Activated CD8-positive, alpha-beta memory T cell treated with anti-CD3 and anti-CD28 coated beads for 4 hours (primary cell): ENCODE results near the gene SNRNP200.
"Not testable (repeated sequence)": the region's sequence is repeated elsewhere in the genome, so short reads cannot be mapped to it uniquely, and the experiment has no call there.

Source experiments
- DNase-seq, 2 donors: peaks; one replicate each; pipeline ENCODE4 v3.0.0-alpha.2; 2020; ENCODE audit warnings: low read depth in 2 of 2

The SNRNP200 gene

GRCh38 chr2:96325041-96325883 lies 19.9 kb upstream of the SNRNP200 start, which contains the start of gene ITPRIPL1:
ITPRIPL1 (plus strand) TSS chr2:96325317; CDS start chr2:96325840, 523 bp downstream.
- no peak for DNase-seq

- no peak for DNase-seq
These were observed 19.3 kb upstream of the SNRNP200 start for GRCh38 chr2:96324721-96325040.

- no peak for DNase-seq
These were observed 18.5 kb upstream of the SNRNP200 start for GRCh38 chr2:96323849-96324248.

GRCh38 chr2:96320728-96321622 lies 15.6 kb upstream of the SNRNP200 start:
- no peak for DNase-seq

- DNase-seq = no peak
These were observed 15.0 kb upstream of the SNRNP200 start for GRCh38 chr2:96320326-96320725.

GRCh38 chr2:96319396-96319795 lies 14.1 kb upstream of the SNRNP200 start:
- DNase-seq = no peak

GRCh38 chr2:96318723-96319122 lies 13.4 kb upstream of the SNRNP200 start:
- no peak for DNase-seq

GRCh38 chr2:96317584-96317997 lies 12.2 kb upstream of the SNRNP200 start:
- no peak for DNase-seq

GRCh38 chr2:96316999-96317398 lies 11.7 kb upstream of the SNRNP200 start:
- DNase-seq = no peak

- no peak for DNase-seq
These were observed 10.2 kb upstream of the SNRNP200 start for GRCh38 chr2:96315400-96316071.

- DNase-seq = no peak
These were observed 9.7 kb upstream of the SNRNP200 start for GRCh38 chr2:96315005-96315399.

- DNase-seq = no peak
These were observed 2.9 kb upstream of the SNRNP200 start for GRCh38 chr2:96308248-96308647.

- no peak for DNase-seq
These were observed 1.0 kb upstream of the SNRNP200 start for GRCh38 chr2:96306370-96306769.

GRCh38 chr2:96305979-96306308 lies 598 bp upstream of the SNRNP200 start:
- no peak for DNase-seq

- no peak for DNase-seq
These were observed 740 bp downstream of the SNRNP200 start for GRCh38 chr2:96304606-96305005.

GRCh38 chr2:96301865-96302264 lies 3.5 kb downstream of the SNRNP200 start:
- no peak for DNase-seq

GRCh38 chr2:96296925-96297324 lies 8.4 kb downstream of the SNRNP200 start:
- no peak for DNase-seq

- DNase-seq = not testable (repeated sequence)
These were observed 11.1 kb downstream of the SNRNP200 start for GRCh38 chr2:96294271-96294670.

GRCh38 chr2:96291751-96292150 lies 13.6 kb downstream of the SNRNP200 start:
- no peak for DNase-seq

- DNase-seq = no peak
These were observed 18.0 kb downstream of the SNRNP200 start for GRCh38 chr2:96287273-96287856.

GRCh38 chr2:96276787-96277499 lies 28.4 kb downstream of the SNRNP200 start:
- DNase-seq = no peak
